IMR-90 (cell line): ENCODE data around the gene NKD1.

Experiments
- BHLHE40 ChIP-seq: fragments of 150-350 bp; IDR thresholded peaks from 2 replicates; pipeline ENCODE4 v1.6.1; 2016; ENCODE audit warnings: mild to moderate bottlenecking, low read depth, low read length
- CEBPB ChIP-seq: IDR thresholded peaks from 2 replicates; pipeline ENCODE4 v1.6.1; 2012; ENCODE audit warnings: low read depth, low read length, improper control_type of control experiment
- CTCF ChIP-seq: conservative IDR thresholded peaks from 2 replicates; pipeline ENCODE4 v1.5.1; 2012; ENCODE audit warnings: mild to moderate bottlenecking, low read depth, low read length, improper control_type of control experiment
- ELK1 ChIP-seq: fragments of 150-350 bp; IDR thresholded peaks from 2 replicates; pipeline ENCODE4 v1.6.1; 2016; ENCODE audit warnings: low read depth, mild to moderate bottlenecking, low read length, moderate library complexity, borderline replicate concordance
- MAZ ChIP-seq: IDR thresholded peaks from 2 replicates; pipeline ENCODE4 v1.6.1; 2012; ENCODE audit warnings: low read depth, mild to moderate bottlenecking, low read length, improper control_type of control experiment, moderate library complexity, borderline replicate concordance
- MXI1 ChIP-seq: IDR thresholded peaks from 2 replicates; pipeline ENCODE4 v1.6.1; 2012; ENCODE audit warnings: low read depth, mild to moderate bottlenecking, low read length, moderate library complexity, borderline replicate concordance
- NFE2L2 ChIP-seq: fragments of 150-350 bp; IDR thresholded peaks from 2 replicates; pipeline ENCODE4 v1.6.1; 2016; ENCODE audit warnings: low read depth, mild to moderate bottlenecking, low read length
- POLR2A ChIP-seq: IDR thresholded peaks from 2 replicates; pipeline ENCODE4 v1.6.1; 2012; ENCODE audit warnings: mild to moderate bottlenecking, low read depth, low read length
- RAD21 ChIP-seq: IDR thresholded peaks from 2 replicates; pipeline ENCODE4 v1.6.1; 2012; ENCODE audit warnings: low read length, improper control_type of control experiment
- RCOR1 ChIP-seq: IDR thresholded peaks from 2 replicates; pipeline ENCODE4 v1.6.1; 2012; ENCODE audit warnings: mild to moderate bottlenecking, low read length, improper control_type of control experiment; ENCODE audit not compliant: insufficient replicate concordance
- RFX5 ChIP-seq: IDR thresholded peaks from 2 replicates; pipeline ENCODE4 v1.8.0; 2012; ENCODE audit warnings: low read depth, mild to moderate bottlenecking, low read length, moderate library complexity
- SMC3 ChIP-seq: fragments of 150-350 bp; IDR thresholded peaks from 2 replicates; pipeline ENCODE4 v1.6.1; 2016; ENCODE audit warnings: low read depth, mild to moderate bottlenecking, antibody characterized with exemption, low read length, moderate library complexity

- no peak for TF ChIP-seq RFX5
- TF ChIP-seq RAD21, result no peak
- TF ChIP-seq MXI1, result no peak
- no peak for TF ChIP-seq POLR2A
- no peak for TF ChIP-seq CTCF
- TF ChIP-seq ELK1, result no peak
- no peak for TF ChIP-seq RCOR1
- TF ChIP-seq BHLHE40, result no peak
- no peak for TF ChIP-seq NFE2L2
- no peak for TF ChIP-seq MAZ
- TF ChIP-seq SMC3, result no peak
- no peak for TF ChIP-seq CEBPB
Measured at GRCh38 chr16:50534091-50534490, 14.1 kb upstream of the NKD1 start.
